ENCODE data around the gene TENT5D.

Gene TENT5D

GRCh38 chrX:80420147-80420546, at the start of gene TENT5D:
TENT5D (plus strand) TSS chrX:80420447; CDS start chrX:80442540, 22,093 bp downstream.
- TF ChIP-seq USF1 (IDR thresholded peaks at IDR 0.05) (no peak), TAF1 (IDR thresholded peaks at IDR 0.05; ENCODE audit: low read depth) (no peak), YY1 (IDR thresholded peaks at IDR 0.05; ENCODE audit: low read depth) (no peak), EP300 (IDR thresholded peaks at IDR 0.05; ENCODE audit: borderline replicate concordance) (no peak), EGR1 (IDR thresholded peaks at IDR 0.05) (no peak), FOXM1 (IDR thresholded peaks at IDR 0.05; ENCODE audit: borderline replicate concordance, low read depth) (no peak), NFIC (IDR thresholded peaks at IDR 0.05) (no peak), MAX (IDR thresholded peaks at IDR 0.05) (no peak), CEBPB (IDR thresholded peaks at IDR 0.05) (no peak), RAD21 (IDR thresholded peaks at IDR 0.05; ENCODE audit: low read depth) (no peak), TCF12 (IDR thresholded peaks at IDR 0.05; ENCODE audit: low read depth) (no peak), TEAD4 (IDR thresholded peaks at IDR 0.05) (no peak), ZBTB7A (IDR thresholded peaks at IDR 0.05; ENCODE audit: low read depth) (no peak)

GRCh38 chrX:80388206-80388605, 32.0 kb upstream of the TENT5D start:
- TF ChIP-seq CREB1 (IDR thresholded peaks at IDR 0.05; ENCODE audit: low read depth) (no peak), CEBPB (IDR thresholded peaks at IDR 0.05) (no peak), MAX (IDR thresholded peaks at IDR 0.05) (no peak), NFIC (IDR thresholded peaks at IDR 0.05) (no peak), EGR1 (IDR thresholded peaks at IDR 0.05) (no peak), RAD21 (IDR thresholded peaks at IDR 0.05; ENCODE audit: low read depth) (no peak), FOXM1 (IDR thresholded peaks at IDR 0.05; ENCODE audit: borderline replicate concordance, low read depth) (no peak), TEAD4 (IDR thresholded peaks at IDR 0.05) (no peak), EP300 (IDR thresholded peaks at IDR 0.05; ENCODE audit: borderline replicate concordance) (no peak), ZBTB7A (IDR thresholded peaks at IDR 0.05; ENCODE audit: low read depth) (no peak), YY1 (IDR thresholded peaks at IDR 0.05; ENCODE audit: low read depth) (no peak), TCF12 (IDR thresholded peaks at IDR 0.05; ENCODE audit: low read depth) (no peak), USF1 (IDR thresholded peaks at IDR 0.05) (no peak), TAF1 (IDR thresholded peaks at IDR 0.05; ENCODE audit: low read depth) (no peak), REST (IDR thresholded peaks at IDR 0.05; ENCODE audit: low read depth) (no peak)

GRCh38 chrX:80412042-80412441, 8.2 kb upstream of the TENT5D start:
- TF ChIP-seq TCF12 (IDR thresholded peaks at IDR 0.05; ENCODE audit: low read depth) (no peak), YY1 (IDR thresholded peaks at IDR 0.05; ENCODE audit: low read depth) (no peak), FOXM1 (IDR thresholded peaks at IDR 0.05; ENCODE audit: borderline replicate concordance, low read depth) (no peak), CEBPB (IDR thresholded peaks at IDR 0.05) (no peak), TEAD4 (IDR thresholded peaks at IDR 0.05) (no peak), TAF1 (IDR thresholded peaks at IDR 0.05; ENCODE audit: low read depth) (no peak), MAX (IDR thresholded peaks at IDR 0.05) (no peak), REST (IDR thresholded peaks at IDR 0.05; ENCODE audit: low read depth) (no peak), EGR1 (IDR thresholded peaks at IDR 0.05) (no peak), ZBTB7A (IDR thresholded peaks at IDR 0.05; ENCODE audit: low read depth) (no peak), NFIC (IDR thresholded peaks at IDR 0.05) (no peak), USF1 (IDR thresholded peaks at IDR 0.05) (no peak), EP300 (IDR thresholded peaks at IDR 0.05; ENCODE audit: borderline replicate concordance) (no peak), CREB1 (IDR thresholded peaks at IDR 0.05; ENCODE audit: low read depth) (no peak), RAD21 (IDR thresholded peaks at IDR 0.05; ENCODE audit: low read depth) (no peak)

- TF ChIP-seq USF1 (IDR thresholded peaks at IDR 0.05) (no peak), CREB1 (IDR thresholded peaks at IDR 0.05; ENCODE audit: low read depth) (no peak), REST (IDR thresholded peaks at IDR 0.05; ENCODE audit: low read depth) (no peak), EGR1 (IDR thresholded peaks at IDR 0.05) (no peak), ZBTB7A (IDR thresholded peaks at IDR 0.05; ENCODE audit: low read depth) (no peak), FOXM1 (IDR thresholded peaks at IDR 0.05; ENCODE audit: borderline replicate concordance, low read depth) (no peak), YY1 (IDR thresholded peaks at IDR 0.05; ENCODE audit: low read depth) (no peak), TEAD4 (IDR thresholded peaks at IDR 0.05) (no peak), MAX (IDR thresholded peaks at IDR 0.05) (no peak), EP300 (IDR thresholded peaks at IDR 0.05; ENCODE audit: borderline replicate concordance) (no peak), NFIC (IDR thresholded peaks at IDR 0.05) (no peak), TCF12 (IDR thresholded peaks at IDR 0.05; ENCODE audit: low read depth) (no peak), TAF1 (IDR thresholded peaks at IDR 0.05; ENCODE audit: low read depth) (no peak), CEBPB (IDR thresholded peaks at IDR 0.05) (no peak), RAD21 (IDR thresholded peaks at IDR 0.05; ENCODE audit: low read depth) (no peak)
Observed at GRCh38 chrX:80423000-80423399, 2.8 kb downstream of the TENT5D start.

All from Ishikawa (cell line).